HepG2 (cell line): ENCODE measurements around the gene ATXN3L. TPM values are rescaled to one million over a fixed set of nuclear protein-coding genes. Genes with fewer than 3 reads are reported as not detected.

Source experiments
- ATAC-seq: fragments of 200-7000 bp; cut with Tn5 transposase; 3 replicates; pipeline ENCODE4 v1.9.1; 2020; ENCODE audit warnings: mild to moderate bottlenecking, moderate library complexity
- BruUV-seq: library from RNA; stranded (reverse); fragments of 400-500 nt; replicated peaks from 2 replicates; lab custom pipeline; 2021; lab: Mats Ljungman, UMichigan
- CTCF ChIA-PET: fragments of 300-600 bp; formaldehyde crosslinking; extraction: SDS; loops from one replicate; lab custom pipeline; 2021; ENCODE audit warnings: low total read pairs, inconsistent platforms, low intra/inter-chr PET ratio; lab: Yijun Ruan, JAX
- POLR2A ChIA-PET: fragments of 350-600 bp; sonication (Branson Sonifier 250); formaldehyde crosslinking; loops from one replicate; lab custom pipeline; 2020; ENCODE audit warnings: antibody characterized with exemption, inconsistent platforms; lab: Yijun Ruan, JAX
- DNase-seq: peaks from one replicate; pipeline ENCODE4 v3.0.0-alpha.2; 2015; ENCODE audit warnings: low spot score
- FAIRE-seq: peaks from 3 replicates; lab custom pipeline; 2011; peaks lifted over from hg19 to GRCh38; lab: Jason Lieb, UNC
- H2AFZ ChIP-seq: one replicate; pipeline ENCODE4 v1.6.1; 2011; ENCODE audit warnings: low read length, inconsistent platforms
- H3K27ac ChIP-seq: fragments of 300-600 bp; 3 replicates; pipeline ENCODE4 v1.8.0; 2011; ENCODE audit warnings: mixed run types, mild to moderate bottlenecking, mixed read lengths, low read length, inconsistent platforms; ENCODE audit not compliant: insufficient read depth; ENCODE audit errors: extremely low read length
- H3K27me3 ChIP-seq, 2 experiments: fragments of 200-600 bp in 1 of 2; 2 replicates in 1 of 2; 3 replicates in 1 of 2; pipeline versions ENCODE4 v1.6.0 to v1.8.0; 2011; ENCODE audit warnings: low read length in 2 of 2, mild to moderate bottlenecking in 2 of 2, moderate library complexity in 2 of 2, inconsistent platforms in 1 of 2; ENCODE audit not compliant: insufficient read depth in 2 of 2, control insufficient read depth in 1 of 2
- H3K36me3 ChIP-seq, 2 experiments: fragments of 200-600 bp in 1 of 2; replicated peaks in 1 of 2; 2 replicates in 1 of 2; 3 replicates in 1 of 2; pipeline versions ENCODE4 v1.5.1 to v1.8.0; 2011; ENCODE audit warnings: low read length in 2 of 2, inconsistent platforms in 1 of 2; ENCODE audit not compliant: insufficient read depth in 2 of 2, control insufficient read depth in 1 of 2
- H3K4me1 ChIP-seq: 2 replicates; pipeline ENCODE4 v1.5.1; 2012; ENCODE audit warnings: low read length, inconsistent platforms; ENCODE audit not compliant: insufficient read depth
- H3K4me2 ChIP-seq: 2 replicates; pipeline ENCODE4 v1.6.0; 2011; ENCODE audit warnings: low read depth, low read length, inconsistent platforms
- H3K4me3 ChIP-seq, 3 experiments: fragments of 200-600 bp in 1 of 3; sonication (generic), shearing (Covaris generic) in 1 of 3; replicated peaks in 1 of 3; 2 replicates each; pipeline ENCODE4 v1.5.1; 2011 to 2016; ENCODE audit warnings: low read length in 3 of 3, inconsistent platforms in 2 of 3, low read depth in 2 of 3, mild to moderate bottlenecking in 2 of 3, control low read depth in 1 of 3, mixed read lengths in 1 of 3; ENCODE audit not compliant: insufficient read depth in 1 of 3
- H3K79me2 ChIP-seq: one replicate; pipeline ENCODE4 v1.6.1; 2011; ENCODE audit warnings: low read length, inconsistent platforms; ENCODE audit not compliant: insufficient read depth
- H3K9ac ChIP-seq: 2 replicates; pipeline ENCODE4 v1.6.0; 2011; ENCODE audit warnings: mild to moderate bottlenecking, low read depth, low read length, inconsistent platforms; ENCODE audit not compliant: insufficient read depth
- H3K9me3 ChIP-seq: 2 replicates; pipeline ENCODE4 v1.5.1; 2012; ENCODE audit warnings: mild to moderate bottlenecking, low read length
- H4K20me1 ChIP-seq: 2 replicates; pipeline ENCODE4 v1.6.0; 2011; ENCODE audit warnings: inconsistent platforms, mild to moderate bottlenecking, low read length, moderate library complexity; ENCODE audit not compliant: insufficient read depth
- CERS6 ChIP-seq: sonication (generic); formaldehyde crosslinking; IDR thresholded peaks from 2 replicates; pipeline ENCODE4 v1.5.0; 2020; ENCODE audit warnings: missing genetic modification reagents
- SUZ12 ChIP-seq: fragments of 150-350 bp; IDR thresholded peaks from 2 replicates; pipeline ENCODE4 v1.6.1; 2014; ENCODE audit warnings: low read depth, low read length
- THAP8 ChIP-seq: sonication (generic); formaldehyde crosslinking; IDR thresholded peaks from 2 replicates; pipeline ENCODE4 v1.5.1; 2020; ENCODE audit warnings: missing genetic modification reagents, mild to moderate bottlenecking, borderline replicate concordance
- ZFP36 ChIP-seq: fragments of 150-350 bp; IDR thresholded peaks from 2 replicates; pipeline ENCODE4 v1.6.1; 2018; ENCODE audit warnings: borderline replicate concordance, low read length, low read depth; ENCODE audit not compliant: partially characterized antibody
- ZFX ChIP-seq: sonication (generic); formaldehyde crosslinking; IDR thresholded peaks from 2 replicates; pipeline ENCODE4 v1.4.0; 2020; ENCODE audit warnings: mild to moderate bottlenecking, low read depth, missing genetic modification reagents, moderate library complexity
- ZNF850 ChIP-seq: sonication (generic); formaldehyde crosslinking; conservative IDR thresholded peaks from 2 replicates; pipeline ENCODE4 v1.9.0; 2021; ENCODE audit warnings: mild to moderate bottlenecking, missing genetic modification reagents
- WGBS: methylation state at CpG from one replicate; pipeline ENCODE4 v1.1.6; 2017; ENCODE audit warnings: low lambda C conversion rate; 5-methylcytosine and 5-hydroxymethylcytosine counted together
- in situ Hi-C: cut with HindIII; loops from 2 replicates; pipeline ENCODE4 v1.10.0; 2017; ENCODE audit warnings: low pct_unique_long_range_greater_than_20kb; ENCODE audit not compliant: extremely low pct_ligation_motif_present
- intact Hi-C: fragments of 100-400 bp; cut with micrococcal nuclease; formaldehyde crosslinking; loops from one replicate; pipeline ENCODE4 v1.10.0; 2022; ENCODE audit not compliant: unreplicated experiment
- polyA plus RNA-seq, 8 experiments: library from polyadenylated mRNA; depleted of rRNA in 3 of 8; stranded (reverse) in 7 of 8; unstranded in 1 of 8; fragments of >200 nt; fragmentation: Illumina TruSeq in 4 of 8; extraction: Trizol in 4 of 8; gene quantifications; 2 replicates each; pipeline versions ENCODE4 v1.2.1 to v1.2.3, GENCODE V29; 2011 to 2016; ENCODE audit warnings: low read depth in 4 of 8, missing spikeins in 1 of 8, mixed read lengths in 1 of 8; ENCODE audit not compliant: insufficient read depth in 1 of 8
- total RNA-seq, 5 experiments: library from RNA; depleted of rRNA; stranded (reverse); fragments of >200 nt; fragmentation: Illumina TruSeq; extraction: Trizol; gene quantifications; 2 replicates each; pipeline ENCODE4 v1.2.3, GENCODE V29; 2016; ENCODE audit warnings: low read depth in 1 of 5

Gene ATXN3L
- total and polyA plus RNA-seq, 2 of the 13 experiments (the other 11 are each of a cell fraction or from before 2014, with no cell fraction given) = not detected

GRCh38 chrX:13283512-13283911 lies 36.3 kb downstream of the ATXN3L start:
- H3K27ac ChIP-seq = no peak overlapping the region
- no CpG with 5 or more reads among the region's 2 CpGs for WGBS
- no peak overlapping the region for H3K4me3 ChIP-seq
- H3K9me3 ChIP-seq = no peaks in the 10 kb centered on the region
- no peak overlapping the region for H2AFZ ChIP-seq
- FAIRE-seq (no peak), ATAC-seq (no peak), DNase-seq (no peak)
- POLR2A ChIA-PET = no interaction called here
- intact Hi-C loops (no loop called here), in situ Hi-C loops (no loop called here)
- H3K4me1 ChIP-seq = no peaks in the 10 kb centered on the region
- CTCF ChIA-PET = no interaction called here
- no peaks in the 10 kb centered on the region for H3K36me3 ChIP-seq
- H3K27me3 ChIP-seq = no peaks in the 10 kb centered on the region
- H3K9ac ChIP-seq = no peak overlapping the region
- H3K4me2 ChIP-seq = no peak overlapping the region
- BruUV-seq = no TSS peak
- TF ChIP-seq SUZ12 (no peak), CERS6 (CRISPR knock-in tag) (no peak), ZNF850 (CRISPR knock-in tag) (no peak), THAP8 (CRISPR knock-in tag) (no peak)
- TF ChIP-seq, all 625 proteins: peak for 0
- Histone ChIP-seq H3K79me2 (no peaks in the 10 kb centered on the region), H4K20me1 (no peaks in the 10 kb centered on the region)

GRCh38 chrX:13281289-13281688 lies 38.6 kb downstream of the ATXN3L start:
- H3K36me3 ChIP-seq = no peaks in the 10 kb centered on the region
- H3K4me3 ChIP-seq = no peak overlapping the region
- H4K20me1 ChIP-seq = no peaks in the 10 kb centered on the region
- WGBS = 12% methylated on average over 6 of the region's 6 CpGs
- H3K9ac ChIP-seq = no peak overlapping the region
- CTCF ChIA-PET = no interaction called here
- POLR2A ChIA-PET = no interaction called here
- FAIRE-seq (no peak), ATAC-seq (no peak), DNase-seq (no peak)
- TF ChIP-seq ZFP36 (no peak), ZFX (CRISPR knock-in tag) (no peak)
- in situ Hi-C loops = no loop called here
- H3K27ac ChIP-seq = no peak overlapping the region
- H2AFZ ChIP-seq = no peak overlapping the region
- no peaks in the 10 kb centered on the region for H3K79me2 ChIP-seq
- no peak overlapping the region for H3K4me2 ChIP-seq
- no peaks in the 10 kb centered on the region for H3K4me1 ChIP-seq
- intact Hi-C loops = no loop called here
- H3K9me3 ChIP-seq = no peaks in the 10 kb centered on the region
- no peaks in the 10 kb centered on the region for H3K27me3 ChIP-seq
- no TSS peak for BruUV-seq
